Measurements from ENCODE around the gene SFRP5. TPM values are rescaled to one million over a fixed set of nuclear protein-coding genes. Genes with fewer than 3 reads are reported as not detected.
A peak's percentile ranks its signal among the peaks of the same experiment; 100 is the strongest.

Gene SFRP5
- total RNA-seq, 4 donors from 2014 or later = 11.9 to 34.4 (median 18.2) TPM

DNA sequence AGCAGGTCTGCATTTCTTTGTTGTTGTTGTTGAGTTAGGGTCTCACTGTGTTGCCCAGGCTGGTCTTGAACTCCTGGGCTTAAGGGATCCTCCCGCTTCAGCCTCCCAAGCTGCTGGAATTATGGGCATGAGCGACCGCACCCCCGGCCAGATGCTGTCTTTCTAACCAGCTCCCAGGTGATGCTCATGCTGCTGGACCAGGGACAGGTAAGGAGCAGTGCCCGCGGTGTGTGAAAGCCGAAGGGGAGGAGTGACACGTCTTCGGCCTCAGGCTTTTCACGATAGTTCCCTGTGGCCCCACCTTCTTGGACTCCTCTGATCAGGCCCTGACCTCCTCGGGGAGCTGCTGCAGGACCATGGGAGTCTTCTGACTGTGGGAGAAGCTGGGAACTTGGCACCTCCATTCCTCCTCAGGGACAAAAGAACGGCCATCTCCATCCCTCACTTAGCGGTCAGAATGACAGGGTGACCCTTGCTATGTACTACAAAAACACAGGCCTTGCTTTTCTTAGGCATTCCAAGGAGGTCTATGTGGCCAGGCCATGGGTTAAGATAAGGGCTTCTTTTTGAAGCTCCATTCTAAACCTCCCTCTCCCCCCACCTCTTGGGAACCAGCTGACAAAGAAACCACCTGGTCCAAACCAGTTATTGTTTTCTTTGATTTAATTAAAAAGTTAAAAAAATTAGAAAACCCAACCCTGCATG, 5.5 kb downstream of the SFRP5 start:
- no peak for ATAC-seq
- Histone ChIP-seq H3K27me3 (peaks cover 43% of the 10 kb centered on the region), H3K36me3 (peaks cover 0 to 18% of the 10 kb centered on the region in 2 donors), H3K9me3 (no peaks in the 10 kb centered on the region), H3K4me1 (peaks cover 0 to 6% (median 0%) of the 10 kb centered on the region in 3 donors), H3K27ac (no peak overlapping the region), H3K4me3 (no peak overlapping the region)
- 88 to 89% methylated on average over 3 to 4 of the region's 13 CpGs for WGBS, 2 donors (ENCODE audit: low coverage in 1 of 2)
- TF ChIP-seq POLR2A (IDR thresholded peaks at IDR 0.05) = no peak
- TF ChIP-seq, protein P1, sequence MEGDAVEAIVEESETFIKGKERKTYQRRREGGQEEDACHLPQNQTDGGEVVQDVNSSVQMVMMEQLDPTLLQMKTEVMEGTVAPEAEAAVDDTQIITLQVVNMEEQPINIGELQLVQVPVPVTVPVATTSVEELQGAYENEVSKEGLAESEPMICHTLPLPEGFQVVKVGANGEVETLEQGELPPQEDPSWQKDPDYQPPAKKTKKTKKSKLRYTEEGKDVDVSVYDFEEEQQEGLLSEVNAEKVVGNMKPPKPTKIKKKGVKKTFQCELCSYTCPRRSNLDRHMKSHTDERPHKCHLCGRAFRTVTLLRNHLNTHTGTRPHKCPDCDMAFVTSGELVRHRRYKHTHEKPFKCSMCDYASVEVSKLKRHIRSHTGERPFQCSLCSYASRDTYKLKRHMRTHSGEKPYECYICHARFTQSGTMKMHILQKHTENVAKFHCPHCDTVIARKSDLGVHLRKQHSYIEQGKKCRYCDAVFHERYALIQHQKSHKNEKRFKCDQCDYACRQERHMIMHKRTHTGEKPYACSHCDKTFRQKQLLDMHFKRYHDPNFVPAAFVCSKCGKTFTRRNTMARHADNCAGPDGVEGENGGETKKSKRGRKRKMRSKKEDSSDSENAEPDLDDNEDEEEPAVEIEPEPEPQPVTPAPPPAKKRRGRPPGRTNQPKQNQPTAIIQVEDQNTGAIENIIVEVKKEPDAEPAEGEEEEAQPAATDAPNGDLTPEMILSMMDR (IDR thresholded peaks at IDR 0.05) = no peak
- TF ChIP-seq POLR2AphosphoS5 (IDR thresholded peaks at IDR 0.05) = no peak
- TF ChIP-seq EP300 (IDR thresholded peaks at IDR 0.05) = no peak

DNA sequence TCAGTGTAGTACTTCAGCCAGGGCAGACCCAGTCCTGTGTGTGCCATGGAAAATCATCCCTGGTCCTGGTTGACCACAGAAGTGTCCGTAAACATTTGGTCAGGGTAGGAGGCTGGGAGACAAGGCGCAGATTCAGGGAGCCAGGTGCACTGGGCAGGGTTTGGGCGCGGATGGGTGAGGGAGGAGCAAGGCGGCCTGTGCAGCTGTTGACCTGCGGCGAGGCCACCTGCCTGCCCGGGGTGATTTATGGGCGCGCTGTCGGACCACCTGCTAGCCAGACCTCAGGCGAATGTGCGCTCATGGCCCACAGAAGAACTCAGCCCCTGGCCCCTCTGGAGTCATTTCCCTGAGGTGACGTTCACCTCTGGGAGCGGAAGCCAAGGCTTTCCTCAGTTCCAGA, 6.6 kb downstream of the SFRP5 start:
- no peaks in the 10 kb centered on the region for H3K9me3 ChIP-seq
- peak overlapping the region in 1 of 4 donors; percentile 47 for H3K27ac ChIP-seq
- no peak overlapping the region for H3K4me3 ChIP-seq
- 77 to 80% methylated on average over 1 to 7 of the region's 15 CpGs for WGBS, 2 donors (ENCODE audit: low coverage in 1 of 2)
- TF ChIP-seq POLR2AphosphoS5 (IDR thresholded peaks at IDR 0.05) (no peak), POLR2A (IDR thresholded peaks at IDR 0.05) (no peak), EP300 (IDR thresholded peaks at IDR 0.05) (no peak)
- TF ChIP-seq, protein P1 (IDR thresholded peaks at IDR 0.05) = no peak
- no peaks in the 10 kb centered on the region for H3K4me1 ChIP-seq
- H3K27me3 ChIP-seq = peaks cover 32% of the 10 kb centered on the region
- ATAC-seq = no peak
- H3K36me3 ChIP-seq = peaks cover 0 to 29% of the 10 kb centered on the region in 2 donors

DNA sequence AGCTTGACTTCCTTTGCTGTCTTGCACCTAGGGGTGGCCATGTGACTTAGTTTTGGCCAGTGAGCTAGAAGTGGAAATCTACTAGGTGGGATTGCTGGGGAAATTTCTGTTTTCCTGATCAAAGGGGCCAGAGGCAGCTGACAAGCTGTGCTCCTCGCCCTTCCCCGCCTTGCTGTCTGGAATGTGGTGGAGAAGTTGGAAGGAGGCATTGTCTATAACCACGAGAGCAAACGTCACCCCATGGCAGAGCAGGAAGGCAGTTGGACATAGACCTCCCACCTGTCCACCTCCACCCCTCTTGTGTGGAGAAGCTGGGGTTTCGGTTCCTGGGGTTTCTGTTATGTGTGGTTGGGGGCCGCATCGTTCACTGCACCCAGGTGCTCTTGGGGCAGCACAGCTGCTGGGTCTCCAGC, 7.3 kb downstream of the SFRP5 start:
- Histone ChIP-seq H3K4me3 (no peak overlapping the region), H3K27me3 (peaks cover 26% of the 10 kb centered on the region), H3K27ac (peak overlapping the region in 2 of 4 donors; percentile 6 to 47), H3K9me3 (no peaks in the 10 kb centered on the region), H3K36me3 (peaks cover 0 to 36% of the 10 kb centered on the region in 2 donors), H3K4me1 (peaks cover 0 to 7% (median 0%) of the 10 kb centered on the region in 3 donors)
- no peak for ATAC-seq
- TF ChIP-seq POLR2AphosphoS5 (IDR thresholded peaks at IDR 0.05) (no peak), EP300 (IDR thresholded peaks at IDR 0.05) (no peak), POLR2A (IDR thresholded peaks at IDR 0.05) (no peak)
- TF ChIP-seq, protein P1 (IDR thresholded peaks at IDR 0.05) = no peak
- 90% methylated on average over 2 of the region's 7 CpGs; no CpG with 5 or more reads in 1 of the 2 donors for WGBS, 2 donors (ENCODE audit: low coverage in 1 of 2)

DNA sequence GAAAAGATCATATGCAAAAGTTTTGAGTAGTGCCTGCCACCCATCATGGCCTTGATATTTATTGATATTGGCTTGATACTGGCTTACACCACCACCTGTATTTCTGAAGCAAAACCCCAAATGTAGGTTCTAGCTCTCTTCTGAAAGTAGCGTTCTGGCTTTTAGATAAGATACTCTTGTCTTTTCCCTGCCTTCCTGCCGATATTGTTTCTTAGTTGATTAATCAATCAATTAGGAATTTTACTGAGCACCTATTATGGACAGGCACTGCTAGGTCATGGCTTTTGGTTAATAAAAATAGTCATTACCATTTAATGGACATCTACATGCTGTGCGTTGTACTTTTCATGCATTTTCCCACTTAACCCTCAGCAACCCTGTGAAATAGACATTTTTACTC, 7.9 kb downstream of the SFRP5 start:
- peaks cover 0 to 13% (median 0%) of the 10 kb centered on the region in 3 donors for H3K4me1 ChIP-seq
- WGBS, 2 donors (ENCODE audit: low coverage in 1 of 2) = 89 to 100% methylated on average over 2 to 3 of the region's 3 CpGs

More for the DNA sequence above, 7.9 kb downstream of the SFRP5 start:
- ATAC-seq = no peak
- Histone ChIP-seq H3K27me3 (peaks cover 20% of the 10 kb centered on the region), H3K9me3 (no peaks in the 10 kb centered on the region), H3K27ac (peak overlapping the region in 1 of 4 donors; percentile 66), H3K36me3 (peaks cover 0 to 42% of the 10 kb centered on the region in 2 donors), H3K4me3 (no peak overlapping the region)
- no peak for TF ChIP-seq POLR2A (IDR thresholded peaks at IDR 0.05)
- TF ChIP-seq, protein P1 (IDR thresholded peaks at IDR 0.05) = no peak
- no peak for TF ChIP-seq POLR2AphosphoS5 (IDR thresholded peaks at IDR 0.05)
- TF ChIP-seq EP300 (IDR thresholded peaks at IDR 0.05) = no peak

Measured in gastroesophageal sphincter (tissue), 4 donors.